Measurements from ENCODE around the gene RAP1GAP.

The RAP1GAP gene

GRCh38 chr1:21570885-21571284 lies 98.3 kb downstream of the RAP1GAP start:
- no peaks in the 10 kb centered on the region for H3F3A ChIP-seq (ENCODE audit: insufficient read depth, low read length)
- no peaks in the 10 kb centered on the region for H3K36me3 ChIP-seq (ENCODE audit: insufficient read depth, low read length)
- no peaks in the 10 kb centered on the region for H3K79me2 ChIP-seq (ENCODE audit: insufficient read depth, low read length)
- no peak overlapping the region for H2AFZ ChIP-seq (ENCODE audit: low read length)
- TF ChIP-seq EZH2 (IDR thresholded peaks at IDR 0.05; ENCODE audit: borderline replicate concordance, low read length): no peak
- TF ChIP-seq CTCF (IDR thresholded peaks at IDR 0.05; ENCODE audit: low read length): no peak
- no peak overlapping the region for H3K9ac ChIP-seq (ENCODE audit: low read length)
- H3K4me1 ChIP-seq (ENCODE audit: insufficient read depth, low read length, severe bottlenecking): no peaks in the 10 kb centered on the region
- H3K27me3 ChIP-seq (ENCODE audit: insufficient read depth, low read length): peaks cover 9% of the 10 kb centered on the region
- no peaks in the 10 kb centered on the region for H3K9me2 ChIP-seq (ENCODE audit: low read depth, low read length)
- H3K4me3 ChIP-seq (ENCODE audit: low read depth, low read length, poor library complexity, severe bottlenecking): no peak overlapping the region
- no peaks in the 10 kb centered on the region for H4K20me1 ChIP-seq (ENCODE audit: insufficient read depth, low read length)
- H3K9me3 ChIP-seq (ENCODE audit: low read length): no peaks in the 10 kb centered on the region
- H3K27ac ChIP-seq (ENCODE audit: low read depth, low read length, poor library complexity, severe bottlenecking): no peak overlapping the region
- H3K4me2 ChIP-seq (ENCODE audit: low read length): no peak overlapping the region

DNA sequence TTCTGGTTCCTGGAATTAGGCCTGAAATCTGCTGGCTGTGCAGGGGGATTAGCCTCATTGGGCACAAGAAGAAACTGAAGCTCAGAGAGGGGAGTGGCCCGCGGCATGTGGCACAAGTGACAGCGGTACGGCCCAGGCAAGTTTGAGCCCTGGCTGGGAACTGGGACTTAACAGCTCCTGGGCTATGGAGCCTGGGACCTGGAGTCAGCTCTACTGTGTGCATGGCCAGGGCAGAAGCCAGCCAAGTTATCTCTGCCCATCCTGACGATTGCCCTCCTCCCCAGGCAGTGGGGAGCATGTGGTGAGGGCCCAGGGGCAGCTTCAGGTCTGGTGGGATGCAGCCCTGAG lies 98.7 kb downstream of the RAP1GAP start:
- Histone ChIP-seq H3K9me3 (ENCODE audit: low read length) (no peaks in the 10 kb centered on the region), H3K4me3 (ENCODE audit: low read depth, low read length, poor library complexity, severe bottlenecking) (no peak overlapping the region), H3F3A (ENCODE audit: insufficient read depth, low read length) (no peaks in the 10 kb centered on the region), H2AFZ (ENCODE audit: low read length) (no peak overlapping the region), H3K9ac (ENCODE audit: low read length) (no peak overlapping the region), H3K27ac (ENCODE audit: low read depth, low read length, poor library complexity, severe bottlenecking) (no peak overlapping the region), H3K4me2 (ENCODE audit: low read length) (no peak overlapping the region), H4K20me1 (ENCODE audit: insufficient read depth, low read length) (no peaks in the 10 kb centered on the region), H3K79me2 (ENCODE audit: insufficient read depth, low read length) (no peaks in the 10 kb centered on the region), H3K27me3 (ENCODE audit: insufficient read depth, low read length) (peaks cover 9% of the 10 kb centered on the region), H3K4me1 (ENCODE audit: insufficient read depth, low read length, severe bottlenecking) (no peaks in the 10 kb centered on the region), H3K36me3 (ENCODE audit: insufficient read depth, low read length) (no peaks in the 10 kb centered on the region), H3K9me2 (ENCODE audit: low read depth, low read length) (no peaks in the 10 kb centered on the region)
- TF ChIP-seq EZH2 (IDR thresholded peaks at IDR 0.05; ENCODE audit: borderline replicate concordance, low read length) (no peak), CTCF (IDR thresholded peaks at IDR 0.05; ENCODE audit: low read length) (no peak)

DNA sequence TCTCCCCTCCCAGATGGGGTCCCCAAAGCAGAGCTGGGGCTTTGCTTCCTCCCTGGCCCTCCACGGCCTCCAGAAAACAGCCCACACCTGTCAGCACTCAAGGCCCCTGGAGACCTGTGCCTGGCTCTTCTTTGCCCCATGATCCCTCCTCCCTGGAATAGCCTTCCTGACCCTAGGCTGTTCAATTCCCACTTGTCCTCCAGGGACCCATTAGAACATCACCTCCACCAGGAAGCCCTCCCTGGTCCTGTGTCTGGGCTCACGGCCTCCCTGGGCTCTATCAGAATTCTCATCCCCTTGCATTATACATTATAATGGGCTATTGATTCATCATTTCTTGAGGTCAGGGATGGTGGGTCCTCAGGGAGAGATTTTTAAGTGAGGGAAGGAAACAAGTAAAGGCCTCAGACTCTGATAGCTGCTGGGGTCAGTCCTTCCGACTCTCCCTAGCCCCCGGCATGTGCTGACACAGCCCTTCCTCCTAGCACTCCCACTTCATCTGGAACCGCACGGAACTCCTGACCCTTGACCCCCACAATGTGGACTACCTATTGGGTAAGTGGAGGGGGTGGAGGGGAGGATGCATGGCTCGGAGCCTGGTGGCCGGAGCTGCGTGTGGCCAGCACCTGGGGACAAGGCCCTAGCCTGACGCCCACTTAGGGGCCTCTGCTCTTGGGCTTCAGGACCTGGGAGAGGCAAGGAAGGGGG lies 99.2 kb downstream of the RAP1GAP start:
- H3K36me3 ChIP-seq (ENCODE audit: insufficient read depth, low read length): no peaks in the 10 kb centered on the region
- no peak overlapping the region for H2AFZ ChIP-seq (ENCODE audit: low read length)
- no peak for TF ChIP-seq CTCF (IDR thresholded peaks at IDR 0.05; ENCODE audit: low read length)
- TF ChIP-seq EZH2 (IDR thresholded peaks at IDR 0.05; ENCODE audit: borderline replicate concordance, low read length): no peak
- H3K4me2 ChIP-seq (ENCODE audit: low read length): no peak overlapping the region
- H4K20me1 ChIP-seq (ENCODE audit: insufficient read depth, low read length): no peaks in the 10 kb centered on the region
- no peak overlapping the region for H3K4me3 ChIP-seq (ENCODE audit: low read depth, low read length, poor library complexity, severe bottlenecking)
- H3K9me2 ChIP-seq (ENCODE audit: low read depth, low read length): no peaks in the 10 kb centered on the region
- no peaks in the 10 kb centered on the region for H3K9me3 ChIP-seq (ENCODE audit: low read length)
- no peak overlapping the region for H3K27ac ChIP-seq (ENCODE audit: low read depth, low read length, poor library complexity, severe bottlenecking)
- H3K27me3 ChIP-seq (ENCODE audit: insufficient read depth, low read length): peaks cover 12% of the 10 kb centered on the region
- no peak overlapping the region for H3K9ac ChIP-seq (ENCODE audit: low read length)
- H3K4me1 ChIP-seq (ENCODE audit: insufficient read depth, low read length, severe bottlenecking): no peaks in the 10 kb centered on the region
- H3F3A ChIP-seq (ENCODE audit: insufficient read depth, low read length): no peaks in the 10 kb centered on the region
- no peaks in the 10 kb centered on the region for H3K79me2 ChIP-seq (ENCODE audit: insufficient read depth, low read length)
